ENCODE measurements around the gene TRPM7.
A peak's percentile ranks its signal among the peaks of the same experiment; 100 is the strongest.
"Not testable (repeated sequence)": the region's sequence is repeated elsewhere in the genome, so short reads cannot be mapped to it uniquely, and the experiment has no call there.

Gene TRPM7

GRCh38 chr15:50627351-50628055, 59.1 kb downstream of the TRPM7 start:
- Histone ChIP-seq H3K79me2 (ENCODE audit: insufficient read depth, low read length) (no peaks in the 10 kb centered on the region), H3K27ac (ENCODE audit: low read depth, low read length, poor library complexity, severe bottlenecking) (no peak overlapping the region), H3K4me1 (ENCODE audit: insufficient read depth, low read length, severe bottlenecking) (no peaks in the 10 kb centered on the region), H3K36me3 (ENCODE audit: insufficient read depth, low read length) (peaks cover 82% of the 10 kb centered on the region), H3K9me2 (ENCODE audit: low read depth, low read length) (no peaks in the 10 kb centered on the region), H3F3A (ENCODE audit: insufficient read depth, low read length) (no peaks in the 10 kb centered on the region), H3K4me3 (ENCODE audit: low read depth, low read length, poor library complexity, severe bottlenecking) (no peak overlapping the region), H2AFZ (ENCODE audit: low read length) (no peak overlapping the region), H3K9ac (ENCODE audit: low read length) (no peak overlapping the region), H3K27me3 (ENCODE audit: insufficient read depth, low read length) (no peaks in the 10 kb centered on the region), H4K20me1 (ENCODE audit: insufficient read depth, low read length) (no peaks in the 10 kb centered on the region), H3K9me3 (ENCODE audit: low read length) (no peaks in the 10 kb centered on the region), H3K4me2 (ENCODE audit: low read length) (no peak overlapping the region)
- TF ChIP-seq CTCF (IDR thresholded peaks at IDR 0.05; ENCODE audit: low read length) (no peak), EZH2 (IDR thresholded peaks at IDR 0.05; ENCODE audit: borderline replicate concordance, low read length) (no peak)

- peaks cover 72% of the 10 kb centered on the region for H3K36me3 ChIP-seq (ENCODE audit: insufficient read depth, low read length)
- H3K9me2 ChIP-seq (ENCODE audit: low read depth, low read length): no peaks in the 10 kb centered on the region
Measured at GRCh38 chr15:50624616-50625168, 61.9 kb downstream of the TRPM7 start.

GRCh38 chr15:50622361-50622943, 64.1 kb downstream of the TRPM7 start:
- not testable (repeated sequence) for H3K9ac ChIP-seq (ENCODE audit: low read length); H3K9me3 ChIP-seq (ENCODE audit: low read length); H3K27ac ChIP-seq (ENCODE audit: low read depth, low read length, poor library complexity, severe bottlenecking); H3K9me2 ChIP-seq (ENCODE audit: low read depth, low read length); H3K4me2 ChIP-seq (ENCODE audit: low read length); H3K27me3 ChIP-seq (ENCODE audit: insufficient read depth, low read length); H3K4me1 ChIP-seq (ENCODE audit: insufficient read depth, low read length, severe bottlenecking); H3F3A ChIP-seq (ENCODE audit: insufficient read depth, low read length); H4K20me1 ChIP-seq (ENCODE audit: insufficient read depth, low read length); H3K4me3 ChIP-seq (ENCODE audit: low read depth, low read length, poor library complexity, severe bottlenecking); H2AFZ ChIP-seq (ENCODE audit: low read length); H3K79me2 ChIP-seq (ENCODE audit: insufficient read depth, low read length)
- peak; percentile 32; the same call in 1 of the 2 replicates for TF ChIP-seq CTCF (IDR thresholded peaks at IDR 0.05; ENCODE audit: low read length)
- peaks cover 60% of the 10 kb centered on the region for H3K36me3 ChIP-seq (ENCODE audit: insufficient read depth, low read length)

More at GRCh38 chr15:50624616-50625168, 61.9 kb downstream of the TRPM7 start:
- Histone ChIP-seq H2AFZ (ENCODE audit: low read length) (no peak overlapping the region), H3K79me2 (ENCODE audit: insufficient read depth, low read length) (no peaks in the 10 kb centered on the region), H3K4me1 (ENCODE audit: insufficient read depth, low read length, severe bottlenecking) (no peaks in the 10 kb centered on the region), H3F3A (ENCODE audit: insufficient read depth, low read length) (no peaks in the 10 kb centered on the region), H3K9ac (ENCODE audit: low read length) (no peak overlapping the region), H3K4me3 (ENCODE audit: low read depth, low read length, poor library complexity, severe bottlenecking) (no peak overlapping the region), H3K27ac (ENCODE audit: low read depth, low read length, poor library complexity, severe bottlenecking) (no peak overlapping the region), H3K27me3 (ENCODE audit: insufficient read depth, low read length) (no peaks in the 10 kb centered on the region), H4K20me1 (ENCODE audit: insufficient read depth, low read length) (no peaks in the 10 kb centered on the region), H3K4me2 (ENCODE audit: low read length) (no peak overlapping the region), H3K9me3 (ENCODE audit: low read length) (no peaks in the 10 kb centered on the region)
- TF ChIP-seq EZH2 (IDR thresholded peaks at IDR 0.05; ENCODE audit: borderline replicate concordance, low read length): no peak
- TF ChIP-seq CTCF (IDR thresholded peaks at IDR 0.05; ENCODE audit: low read length): no peak

- not testable (repeated sequence) for H4K20me1 ChIP-seq (ENCODE audit: insufficient read depth, low read length); H2AFZ ChIP-seq (ENCODE audit: low read length); H3K9me2 ChIP-seq (ENCODE audit: low read depth, low read length); H3K9ac ChIP-seq (ENCODE audit: low read length); H3K4me1 ChIP-seq (ENCODE audit: insufficient read depth, low read length, severe bottlenecking); H3K79me2 ChIP-seq (ENCODE audit: insufficient read depth, low read length); H3F3A ChIP-seq (ENCODE audit: insufficient read depth, low read length); H3K9me3 ChIP-seq (ENCODE audit: low read length); H3K27me3 ChIP-seq (ENCODE audit: insufficient read depth, low read length); H3K27ac ChIP-seq (ENCODE audit: low read depth, low read length, poor library complexity, severe bottlenecking); H3K4me2 ChIP-seq (ENCODE audit: low read length); H3K4me3 ChIP-seq (ENCODE audit: low read depth, low read length, poor library complexity, severe bottlenecking)
- H3K36me3 ChIP-seq (ENCODE audit: insufficient read depth, low read length): peaks cover 41% of the 10 kb centered on the region
Measured at GRCh38 chr15:50616960-50617359, 69.6 kb downstream of the TRPM7 start.

DNA sequence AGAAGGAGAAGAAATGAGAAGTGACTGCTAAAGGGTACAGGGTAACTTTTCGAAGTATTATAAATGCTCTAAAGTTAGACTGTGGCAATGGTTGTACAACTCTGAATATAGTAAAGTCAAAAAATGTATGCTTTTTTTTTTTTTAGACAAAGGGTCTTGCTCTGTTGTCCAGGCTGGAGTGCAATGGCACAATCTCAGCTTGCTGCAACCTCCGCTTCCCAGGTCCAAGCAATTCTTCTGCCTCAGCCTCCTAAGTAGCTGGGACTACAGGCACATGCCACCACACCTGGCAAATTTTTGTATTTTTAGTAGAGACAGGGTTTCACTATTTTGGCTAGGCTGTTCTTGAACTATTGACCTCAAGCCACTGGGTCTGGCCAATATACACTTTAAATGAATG, 70.0 kb downstream of the TRPM7 start:
- H3K9me3 ChIP-seq (ENCODE audit: low read length); H3K4me2 ChIP-seq (ENCODE audit: low read length); H3K4me3 ChIP-seq (ENCODE audit: low read depth, low read length, poor library complexity, severe bottlenecking); H3K9ac ChIP-seq (ENCODE audit: low read length); H3K27ac ChIP-seq (ENCODE audit: low read depth, low read length, poor library complexity, severe bottlenecking); H2AFZ ChIP-seq (ENCODE audit: low read length); H3K79me2 ChIP-seq (ENCODE audit: insufficient read depth, low read length); H3F3A ChIP-seq (ENCODE audit: insufficient read depth, low read length); H3K9me2 ChIP-seq (ENCODE audit: low read depth, low read length); H3K4me1 ChIP-seq (ENCODE audit: insufficient read depth, low read length, severe bottlenecking); H3K27me3 ChIP-seq (ENCODE audit: insufficient read depth, low read length); H4K20me1 ChIP-seq (ENCODE audit: insufficient read depth, low read length): not testable (repeated sequence)
- peaks cover 42% of the 10 kb centered on the region for H3K36me3 ChIP-seq (ENCODE audit: insufficient read depth, low read length)
